GM21723 (cell line): ENCODE data around the gene VCX3B.
"Not testable (repeated sequence)": the region's sequence is repeated elsewhere in the genome, so short reads cannot be mapped to it uniquely, and the experiment has no call there.

ENCODE experiments used
- ATAC-seq: cut with Tn5 transposase; IDR thresholded peaks from one replicate; pipeline ENCODE4 v1.9.1; 2021; ENCODE audit warnings: mild to moderate bottlenecking, moderate library complexity; ENCODE audit not compliant: unreplicated experiment

VCX3B gene

GRCh38 chrX:8464530-8464929, at the start of gene VCX3B:
VCX3B (plus strand) TSS chrX:8464830; CDS start chrX:8465451, 621 bp downstream.
- not testable (repeated sequence) for ATAC-seq

GRCh38 chrX:8418301-8418700, 46.3 kb upstream of the VCX3B start:
- no peak for ATAC-seq

DNA sequence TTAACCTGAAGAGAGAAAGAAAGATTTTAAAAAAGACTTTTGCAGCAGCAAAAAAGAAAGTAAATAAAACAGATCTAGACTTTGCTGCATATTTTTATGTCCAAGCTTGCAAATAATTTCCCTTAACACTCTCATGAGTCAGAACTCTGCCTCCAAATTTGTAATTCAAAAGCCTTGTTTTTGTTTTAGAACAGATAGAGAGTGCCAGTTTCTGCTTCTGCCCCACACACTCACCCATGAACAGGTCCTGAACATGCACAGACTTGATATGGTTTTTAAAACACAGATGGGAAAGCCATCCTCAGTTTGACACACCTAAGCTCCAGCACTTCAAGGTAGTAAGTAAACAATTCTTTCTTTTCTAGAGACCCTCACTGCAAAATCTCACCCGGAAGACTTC, 39.7 kb upstream of the VCX3B start:
- ATAC-seq, result no peak

GRCh38 chrX:8429692-8430249, 34.9 kb upstream of the VCX3B start:
- ATAC-seq, result no peak

GRCh38 chrX:8430444-8430843, 34.2 kb upstream of the VCX3B start:
- no peak for ATAC-seq

DNA sequence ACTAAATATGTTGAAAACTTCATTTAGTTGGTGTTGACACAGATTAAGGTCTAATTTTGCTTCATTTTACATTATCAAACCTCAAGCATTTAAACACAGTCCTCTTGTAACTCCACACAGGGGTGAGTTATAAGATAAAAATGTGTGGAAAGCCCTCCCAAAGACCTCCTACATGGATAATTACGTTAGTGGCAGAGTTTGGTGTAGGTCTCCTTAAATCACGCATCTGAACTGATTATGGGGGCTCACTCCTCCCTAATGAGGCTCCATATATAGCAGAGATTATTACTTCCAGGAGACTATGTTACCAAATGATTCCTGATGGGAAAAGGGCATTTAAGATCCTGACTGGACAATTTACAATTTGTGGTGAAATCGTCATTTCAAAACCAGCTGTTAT, 32.2 kb upstream of the VCX3B start:
- ATAC-seq, result no peak

- no peak for ATAC-seq
These were observed 31.2 kb upstream of the VCX3B start for GRCh38 chrX:8433109-8434062.

- no peak for ATAC-seq
These were observed 17.3 kb upstream of the VCX3B start for GRCh38 chrX:8447368-8447767.

GRCh38 chrX:8452343-8452742, 12.3 kb upstream of the VCX3B start:
- ATAC-seq, result not testable (repeated sequence)

- ATAC-seq, result no peak
These were observed 11.0 kb upstream of the VCX3B start for GRCh38 chrX:8453611-8454010.

DNA sequence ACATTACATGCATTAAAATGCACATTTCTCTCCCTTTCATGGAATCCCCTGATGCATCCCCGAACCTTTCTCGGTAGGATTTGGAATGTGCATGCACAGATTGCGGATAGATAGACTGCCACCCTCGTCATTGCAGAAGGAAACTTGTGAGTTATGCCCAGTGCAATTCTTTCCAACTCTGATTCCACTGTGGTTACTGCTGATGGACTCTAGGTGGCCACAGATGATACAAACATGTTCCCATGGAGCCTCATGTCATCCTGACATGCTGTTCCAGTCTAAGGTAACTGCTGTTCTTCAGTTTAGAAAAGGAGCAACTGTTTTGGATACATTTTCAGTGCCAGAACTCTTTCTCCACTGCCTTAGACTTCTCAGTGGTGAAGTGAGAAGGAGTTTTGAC, 9.1 kb upstream of the VCX3B start:
- ATAC-seq, result no peak

- ATAC-seq, result no peak
These were observed 2.1 kb upstream of the VCX3B start for GRCh38 chrX:8462488-8462887.

GRCh38 chrX:8484360-8484949, 19.8 kb downstream of the VCX3B start:
- no peak for ATAC-seq

GRCh38 chrX:8495036-8495435, 30.4 kb downstream of the VCX3B start:
- ATAC-seq, result not testable (repeated sequence)

DNA sequence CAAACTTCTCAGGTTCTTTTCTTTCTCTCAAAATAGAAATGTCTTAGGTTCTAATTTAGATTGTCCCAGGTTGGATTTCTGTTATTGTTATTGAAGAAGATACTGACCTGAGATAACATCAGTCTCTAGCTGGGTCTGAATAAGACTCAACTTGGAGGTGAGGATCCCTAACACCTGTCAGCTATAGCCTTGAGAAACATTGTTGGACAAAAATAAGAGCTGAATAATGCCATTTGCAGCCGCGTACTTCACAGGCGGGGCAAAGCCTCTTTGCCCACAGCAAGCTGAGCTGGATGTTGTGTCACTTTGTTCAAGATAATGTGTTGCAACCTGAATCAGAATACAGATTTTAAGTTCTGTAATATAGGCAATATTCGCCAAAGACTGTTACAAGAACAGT, 35.6 kb downstream of the VCX3B start:
- no peak for ATAC-seq

DNA sequence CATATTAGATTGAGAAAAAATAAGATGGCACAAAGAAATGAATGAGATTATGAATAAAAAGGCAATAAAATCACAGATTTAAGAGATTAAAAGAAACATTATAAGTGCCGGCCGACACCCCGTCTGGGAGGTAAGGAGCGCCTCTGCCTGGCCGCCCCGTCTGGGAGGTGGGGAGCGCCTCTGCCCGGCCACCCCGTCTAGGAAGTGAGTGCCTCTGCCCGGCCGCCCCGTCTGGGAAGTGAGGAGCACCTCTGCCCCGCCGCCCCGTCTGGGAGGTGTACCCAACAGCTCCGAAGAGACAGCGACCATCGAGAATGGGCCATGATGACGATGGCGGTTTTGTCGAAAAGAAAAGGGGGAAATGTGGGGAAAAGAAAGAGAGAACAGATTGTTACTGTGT, 37.5 kb downstream of the VCX3B start:
- ATAC-seq, result not testable (repeated sequence)

- ATAC-seq, result no peak
These were observed 39.8 kb downstream of the VCX3B start for GRCh38 chrX:8504451-8504850.
